DND-41 (cell line): ENCODE data around the gene BCAS3.
A peak's percentile ranks its signal among the peaks of the same experiment; 100 is the strongest.

ENCODE experiments used
- EZH2 ChIP-seq: IDR thresholded peaks from 3 replicates; pipeline ENCODE4 v1.6.1; 2012; ENCODE audit warnings: borderline replicate concordance, low read depth, mild to moderate bottlenecking, moderate library complexity, low read length, inconsistent platforms; ENCODE audit not compliant: severe bottlenecking
- TF ChIP-seq, protein P1 (sequence below): IDR thresholded peaks from 2 replicates; pipeline ENCODE4 v1.5.1; 2012; ENCODE audit warnings: borderline replicate concordance, low read length, moderate library complexity, mild to moderate bottlenecking; ENCODE audit not compliant: poor library complexity, severe bottlenecking; ENCODE audit errors: extremely low read depth

DNA sequence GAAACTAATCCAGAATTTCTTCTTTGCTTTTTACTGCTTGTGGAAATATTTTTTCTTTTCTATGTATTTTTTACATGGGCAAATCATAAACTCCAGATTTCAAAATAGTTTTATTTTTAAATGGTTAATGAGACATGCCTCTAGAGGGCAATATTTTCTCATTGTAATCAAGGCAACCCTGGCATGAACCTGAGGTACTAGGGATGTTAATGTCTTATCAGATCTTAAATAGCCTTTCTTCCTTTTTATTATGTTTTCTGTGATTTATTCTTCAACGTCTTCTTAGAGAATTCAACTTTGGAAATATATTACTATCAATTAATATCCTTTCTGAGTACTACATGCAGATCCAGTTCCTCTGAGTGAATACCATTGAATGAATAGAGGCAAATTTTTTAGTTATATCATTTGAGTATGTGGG is 324.7 kb downstream of the BCAS3 start:
- TF ChIP-seq, protein P1, sequence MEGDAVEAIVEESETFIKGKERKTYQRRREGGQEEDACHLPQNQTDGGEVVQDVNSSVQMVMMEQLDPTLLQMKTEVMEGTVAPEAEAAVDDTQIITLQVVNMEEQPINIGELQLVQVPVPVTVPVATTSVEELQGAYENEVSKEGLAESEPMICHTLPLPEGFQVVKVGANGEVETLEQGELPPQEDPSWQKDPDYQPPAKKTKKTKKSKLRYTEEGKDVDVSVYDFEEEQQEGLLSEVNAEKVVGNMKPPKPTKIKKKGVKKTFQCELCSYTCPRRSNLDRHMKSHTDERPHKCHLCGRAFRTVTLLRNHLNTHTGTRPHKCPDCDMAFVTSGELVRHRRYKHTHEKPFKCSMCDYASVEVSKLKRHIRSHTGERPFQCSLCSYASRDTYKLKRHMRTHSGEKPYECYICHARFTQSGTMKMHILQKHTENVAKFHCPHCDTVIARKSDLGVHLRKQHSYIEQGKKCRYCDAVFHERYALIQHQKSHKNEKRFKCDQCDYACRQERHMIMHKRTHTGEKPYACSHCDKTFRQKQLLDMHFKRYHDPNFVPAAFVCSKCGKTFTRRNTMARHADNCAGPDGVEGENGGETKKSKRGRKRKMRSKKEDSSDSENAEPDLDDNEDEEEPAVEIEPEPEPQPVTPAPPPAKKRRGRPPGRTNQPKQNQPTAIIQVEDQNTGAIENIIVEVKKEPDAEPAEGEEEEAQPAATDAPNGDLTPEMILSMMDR = peak; percentile 68
- TF ChIP-seq EZH2 = no peak
